ENCODE results near the gene EIPR1. TPM values are rescaled to one million over a fixed set of nuclear protein-coding genes. Genes with fewer than 3 reads are reported as not detected.

EIPR1 gene
- total RNA-seq, 1 donor = 23.3 TPM

DNA sequence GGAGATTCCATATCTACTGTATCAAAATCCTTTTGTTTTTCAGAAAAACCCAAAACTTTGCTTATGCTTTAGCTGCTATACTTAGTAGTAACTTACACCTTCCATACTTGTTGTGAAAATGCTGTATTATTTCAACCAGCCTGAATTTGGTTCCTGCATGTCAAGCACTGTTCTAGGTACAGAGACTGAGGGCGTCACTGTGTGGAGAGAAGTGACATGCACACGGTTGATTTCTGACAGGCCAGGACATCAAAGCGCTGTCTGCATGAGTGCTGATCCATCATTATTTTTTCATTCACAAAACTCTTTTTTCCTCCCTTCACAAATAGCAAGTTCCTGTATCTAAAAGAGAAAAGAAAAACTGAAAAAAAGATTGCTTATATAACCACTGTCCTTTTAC lies 33.5 kb upstream of the EIPR1 start:
- TF ChIP-seq, protein P1, sequence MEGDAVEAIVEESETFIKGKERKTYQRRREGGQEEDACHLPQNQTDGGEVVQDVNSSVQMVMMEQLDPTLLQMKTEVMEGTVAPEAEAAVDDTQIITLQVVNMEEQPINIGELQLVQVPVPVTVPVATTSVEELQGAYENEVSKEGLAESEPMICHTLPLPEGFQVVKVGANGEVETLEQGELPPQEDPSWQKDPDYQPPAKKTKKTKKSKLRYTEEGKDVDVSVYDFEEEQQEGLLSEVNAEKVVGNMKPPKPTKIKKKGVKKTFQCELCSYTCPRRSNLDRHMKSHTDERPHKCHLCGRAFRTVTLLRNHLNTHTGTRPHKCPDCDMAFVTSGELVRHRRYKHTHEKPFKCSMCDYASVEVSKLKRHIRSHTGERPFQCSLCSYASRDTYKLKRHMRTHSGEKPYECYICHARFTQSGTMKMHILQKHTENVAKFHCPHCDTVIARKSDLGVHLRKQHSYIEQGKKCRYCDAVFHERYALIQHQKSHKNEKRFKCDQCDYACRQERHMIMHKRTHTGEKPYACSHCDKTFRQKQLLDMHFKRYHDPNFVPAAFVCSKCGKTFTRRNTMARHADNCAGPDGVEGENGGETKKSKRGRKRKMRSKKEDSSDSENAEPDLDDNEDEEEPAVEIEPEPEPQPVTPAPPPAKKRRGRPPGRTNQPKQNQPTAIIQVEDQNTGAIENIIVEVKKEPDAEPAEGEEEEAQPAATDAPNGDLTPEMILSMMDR (IDR thresholded peaks at IDR 0.05; ENCODE audit: insufficient read depth, low read length) = no peak
- no peak for DNase-seq (ENCODE audit: low read depth)
- H3K4me3 ChIP-seq (ENCODE audit: low read depth, low read length) = no peak overlapping the region

DNA sequence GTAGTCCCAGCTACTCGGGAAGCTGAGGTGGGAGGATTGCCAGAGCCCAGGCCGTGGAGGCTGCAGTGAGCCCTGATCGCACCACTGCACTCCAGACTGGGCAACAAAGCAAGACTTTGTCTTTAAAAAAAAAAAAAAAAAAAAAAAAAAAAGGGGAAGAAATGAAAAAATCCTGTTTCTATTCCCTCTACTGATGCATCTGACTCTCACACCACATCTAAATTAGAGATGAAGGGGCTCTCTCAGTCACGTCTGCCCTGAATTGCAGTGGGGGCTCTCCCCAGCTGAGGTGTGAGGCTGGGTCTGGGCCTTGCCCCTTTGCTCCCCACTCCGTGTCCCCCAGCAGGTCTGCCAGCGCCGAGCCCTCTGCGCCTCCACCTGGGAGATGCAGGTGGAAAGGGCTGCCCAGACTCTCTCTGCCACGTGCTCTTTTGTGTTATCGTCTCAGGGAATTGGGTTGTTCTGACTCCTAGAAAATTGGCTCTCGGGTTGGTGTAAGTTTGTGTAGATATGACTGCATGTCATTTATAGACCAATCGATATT lies 32.1 kb upstream of the EIPR1 start:
- H3K4me3 ChIP-seq (ENCODE audit: low read depth, low read length) = no peak overlapping the region
- DNase-seq (ENCODE audit: low read depth) = no peak
- TF ChIP-seq, protein P1 (IDR thresholded peaks at IDR 0.05; ENCODE audit: insufficient read depth, low read length) = no peak

DNA sequence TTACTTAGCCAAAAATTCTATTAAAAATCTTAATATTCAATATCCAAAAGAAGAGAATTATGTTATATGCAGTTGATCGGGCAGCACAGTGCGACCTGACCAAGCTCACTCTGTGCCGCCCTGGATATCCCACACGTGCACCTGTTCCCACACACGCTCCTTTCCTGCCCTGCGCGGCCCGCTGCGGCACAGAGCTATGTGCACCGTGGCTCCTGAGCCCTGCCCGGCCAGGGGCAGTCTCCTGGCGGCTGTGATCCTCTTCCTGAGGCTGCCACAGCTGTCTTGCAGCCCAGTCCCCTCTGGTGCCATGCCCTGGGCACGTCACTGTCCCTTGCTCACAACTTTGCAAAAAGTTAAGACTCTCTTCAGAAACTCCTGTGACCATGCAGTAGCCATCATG lies 31.2 kb upstream of the EIPR1 start:
- DNase-seq (ENCODE audit: low read depth) = no peak
- TF ChIP-seq, protein P1 (IDR thresholded peaks at IDR 0.05; ENCODE audit: insufficient read depth, low read length) = no peak
- no peak overlapping the region for H3K4me3 ChIP-seq (ENCODE audit: low read depth, low read length)

DNA sequence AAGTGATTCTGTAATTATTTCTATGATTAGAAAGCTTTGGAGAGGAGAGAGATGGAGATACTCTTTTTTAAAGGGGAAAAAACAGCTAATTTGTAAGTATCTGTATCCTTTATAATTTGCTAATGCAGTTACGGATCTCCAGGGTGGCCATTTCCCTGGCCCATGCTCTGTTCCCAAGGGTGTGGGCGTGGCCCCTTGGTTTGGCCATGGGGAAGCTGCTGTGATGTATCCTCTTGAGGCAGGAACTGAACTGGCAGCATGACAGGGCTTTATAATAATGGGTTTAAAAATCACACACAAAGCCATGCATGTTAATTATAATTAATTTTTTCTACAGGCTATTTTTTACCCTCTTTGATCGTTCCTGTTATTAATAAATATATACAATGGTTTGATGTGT lies 28.9 kb upstream of the EIPR1 start:
- DNase-seq (ENCODE audit: low read depth) = peak; percentile 33
- H3K4me3 ChIP-seq (ENCODE audit: low read depth, low read length) = no peak overlapping the region
- TF ChIP-seq, protein P1 (IDR thresholded peaks at IDR 0.05; ENCODE audit: insufficient read depth, low read length) = no peak

DNA sequence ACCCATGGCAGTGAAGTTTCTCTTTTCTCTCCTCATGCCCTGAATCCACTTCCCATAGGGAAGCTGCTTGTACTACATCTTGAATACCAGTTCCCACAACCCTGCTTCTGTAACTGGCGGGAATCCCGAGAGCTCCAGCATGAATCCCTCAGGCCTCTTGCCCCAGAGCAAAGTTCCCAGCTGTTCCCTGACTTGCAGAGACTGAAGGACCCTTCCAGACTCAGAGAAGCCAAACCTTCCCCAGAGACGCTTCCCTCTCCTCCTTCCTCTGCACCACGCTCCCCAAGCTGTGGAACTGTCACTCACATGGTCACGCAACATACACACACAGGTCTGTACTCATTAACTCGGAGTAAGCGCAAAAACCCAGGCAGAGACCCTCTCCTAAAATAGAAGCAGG lies 28.3 kb upstream of the EIPR1 start:
- TF ChIP-seq, protein P1 (IDR thresholded peaks at IDR 0.05; ENCODE audit: insufficient read depth, low read length) = no peak
- DNase-seq (ENCODE audit: low read depth) = no peak
- H3K4me3 ChIP-seq (ENCODE audit: low read depth, low read length) = no peak overlapping the region

DNA sequence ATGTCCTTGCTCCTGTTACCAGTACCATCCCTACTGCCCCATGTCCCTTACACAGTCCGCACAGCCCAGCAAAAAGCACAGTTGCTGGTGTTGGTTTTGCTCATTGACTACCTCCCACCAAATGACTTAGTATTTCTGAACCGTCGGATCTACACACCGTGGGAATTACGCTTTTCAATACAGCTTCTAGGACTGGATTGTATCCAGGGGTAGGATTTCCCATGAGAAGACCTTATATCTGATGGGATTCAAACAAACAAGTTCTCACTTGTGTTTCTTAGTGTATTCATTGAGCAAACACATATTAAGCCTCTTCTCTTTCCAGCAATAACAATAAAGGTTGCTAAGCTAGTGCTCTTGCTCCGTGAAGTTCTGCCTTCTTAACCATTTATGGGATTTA lies 27.7 kb upstream of the EIPR1 start:
- TF ChIP-seq, protein P1 (IDR thresholded peaks at IDR 0.05; ENCODE audit: insufficient read depth, low read length) = no peak
- DNase-seq (ENCODE audit: low read depth) = no peak
- H3K4me3 ChIP-seq (ENCODE audit: low read depth, low read length) = no peak overlapping the region

DNA sequence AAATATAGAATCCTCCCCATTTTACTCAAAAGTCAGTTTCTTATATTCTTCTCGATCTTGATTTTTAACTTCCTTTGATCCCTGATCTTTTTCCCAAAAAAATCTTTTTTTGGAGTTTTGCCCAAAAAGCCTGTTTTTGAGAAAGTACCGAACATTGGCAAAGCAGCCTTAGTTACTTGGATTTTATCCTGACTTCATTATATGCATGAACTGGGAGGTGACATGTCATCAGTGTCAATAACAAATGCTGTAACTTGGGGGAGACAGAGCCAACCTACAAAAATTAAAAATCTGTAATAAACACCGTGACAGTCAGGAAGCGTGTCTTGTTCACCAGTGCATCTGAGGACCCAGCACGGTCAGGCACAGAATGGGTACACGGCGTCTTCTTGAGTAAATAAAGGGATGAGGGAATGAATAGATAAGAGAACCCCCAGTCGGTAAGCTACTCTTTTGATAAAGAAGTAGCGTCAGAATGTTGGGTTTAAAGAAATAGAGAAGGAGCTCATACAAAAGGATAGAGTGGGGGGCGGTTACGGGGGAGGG lies 26.8 kb upstream of the EIPR1 start:
- TF ChIP-seq, protein P1 (IDR thresholded peaks at IDR 0.05; ENCODE audit: insufficient read depth, low read length) = no peak
- DNase-seq (ENCODE audit: low read depth) = no peak

More for the DNA sequence above, 26.8 kb upstream of the EIPR1 start:
- H3K4me3 ChIP-seq (ENCODE audit: low read depth, low read length) = no peak overlapping the region
